Neural cell (in vitro differentiated cells): ENCODE data around the gene ITPRIP. TPM values are rescaled to one million over a fixed set of nuclear protein-coding genes. Genes with fewer than 3 reads are reported as not detected.

Experiments used
- H2AFZ ChIP-seq: fragments of 200-600, 300-800 bp; sonication (generic), shearing (Covaris generic); 2 replicates; pipeline ENCODE4 v1.6.0; 2014; ENCODE audit warnings: low read depth, mild to moderate bottlenecking, antibody characterized with exemption, low read length, moderate library complexity
- H3F3A ChIP-seq: fragments of 200-600 bp; shearing (Covaris generic); 2 replicates; pipeline ENCODE4 v1.6.1; 2016; ENCODE audit warnings: mild to moderate bottlenecking, moderate library complexity, mixed read lengths, antibody characterized with exemption, low read length; ENCODE audit not compliant: insufficient read depth, poor library complexity, severe bottlenecking
- H3K27ac ChIP-seq: fragments of 200-600, 300-800 bp; sonication (generic), shearing (Covaris generic); 2 replicates; pipeline ENCODE4 v1.5.1; 2014; ENCODE audit warnings: mild to moderate bottlenecking, low read length, moderate library complexity
- H3K27me3 ChIP-seq: fragments of 300-800, 200-600 bp; sonication (generic), shearing (Covaris generic); 2 replicates; pipeline ENCODE4 v1.6.0; 2014; ENCODE audit warnings: mild to moderate bottlenecking, low read depth, low read length, moderate library complexity; ENCODE audit not compliant: insufficient read depth
- H3K36me3 ChIP-seq: fragments of 300-800, 200-600 bp; sonication (generic), shearing (Covaris generic); 2 replicates; pipeline ENCODE4 v1.5.1; 2014; ENCODE audit warnings: mild to moderate bottlenecking, antibody characterized with exemption, low read length, moderate library complexity; ENCODE audit not compliant: insufficient read depth
- H3K4me2 ChIP-seq: fragments of 300-800, 200-600 bp; sonication (generic), shearing (Covaris generic); 2 replicates; pipeline ENCODE4 v1.6.0; 2014; ENCODE audit warnings: mild to moderate bottlenecking, low read length
- H3K4me3 ChIP-seq: fragments of 300-800, 200-600 bp; sonication (generic), shearing (Covaris generic); 2 replicates; pipeline ENCODE4 v1.5.1; 2014; ENCODE audit warnings: mild to moderate bottlenecking, low read length, moderate library complexity
- H3K79me2 ChIP-seq: fragments of 200-600 bp; shearing (Covaris generic); replicated peaks from 2 replicates; pipeline ENCODE4 v1.6.0; 2014; ENCODE audit warnings: mild to moderate bottlenecking, low read length, moderate library complexity; ENCODE audit not compliant: insufficient read depth
- H3K9ac ChIP-seq: fragments of 300-800, 200-600 bp; sonication (generic), shearing (Covaris generic); 2 replicates; pipeline ENCODE4 v1.6.1; 2016; ENCODE audit warnings: mild to moderate bottlenecking, low read length, mixed read lengths
- H3K9me2 ChIP-seq: fragments of 200-600 bp; shearing (Covaris generic); 2 replicates; pipeline ENCODE4 v1.6.1; 2016; ENCODE audit warnings: mild to moderate bottlenecking, low read length, mixed read lengths; ENCODE audit not compliant: insufficient read depth
- H3K9me3 ChIP-seq: fragments of 200-600, 300-800 bp; sonication (generic), shearing (Covaris generic); 2 replicates; pipeline ENCODE4 v1.6.1; 2016; ENCODE audit warnings: mild to moderate bottlenecking, mixed run types, low read length, moderate library complexity, mixed read lengths
- H4K20me1 ChIP-seq: fragments of 200-600 bp; shearing (Covaris generic); 2 replicates; pipeline ENCODE4 v1.6.1; 2016; ENCODE audit warnings: mild to moderate bottlenecking, mixed run types; ENCODE audit not compliant: insufficient read depth
- CTCF ChIP-seq: fragments of 450-650 bp; IDR thresholded peaks from 2 replicates; pipeline ENCODE4 v1.5.1; 2014; ENCODE audit warnings: antibody characterized with exemption, mild to moderate bottlenecking, moderate library complexity; ENCODE audit not compliant: poor library complexity, severe bottlenecking
- EP300 ChIP-seq: fragments of 450-650 bp; conservative IDR thresholded peaks from 2 replicates; pipeline ENCODE4 v1.6.1; 2014; ENCODE audit warnings: antibody characterized with exemption, mild to moderate bottlenecking, moderate library complexity; ENCODE audit not compliant: poor library complexity, severe bottlenecking
- EZH2 ChIP-seq: fragments of 200-600, 300-800 bp; shearing (Covaris generic), sonication (generic); IDR thresholded peaks from 2 replicates; pipeline ENCODE4 v1.6.1; 2014; ENCODE audit warnings: antibody characterized with exemption, low read length, borderline replicate concordance, mild to moderate bottlenecking; ENCODE audit not compliant: insufficient read depth, poor library complexity, severe bottlenecking
- MXI1 ChIP-seq: fragments of 450-650 bp; conservative IDR thresholded peaks from 2 replicates; pipeline ENCODE4 v1.6.1; 2014; ENCODE audit warnings: antibody characterized with exemption, mild to moderate bottlenecking; ENCODE audit not compliant: poor library complexity, severe bottlenecking
- POLR2AphosphoS5 ChIP-seq: IDR thresholded peaks from 2 replicates; pipeline ENCODE4 v1.6.1; 2012
- RAD21 ChIP-seq: fragments of 450-650 bp; conservative IDR thresholded peaks from 2 replicates; pipeline ENCODE4 v1.6.1; 2014; ENCODE audit warnings: antibody characterized with exemption, mild to moderate bottlenecking, moderate library complexity
- REST ChIP-seq: IDR thresholded peaks from 2 replicates; pipeline ENCODE4 v1.6.1; 2012; ENCODE audit warnings: borderline replicate concordance
- SMC3 ChIP-seq: fragments of 450-650 bp; conservative IDR thresholded peaks from 2 replicates; pipeline ENCODE4 v1.6.1; 2014; ENCODE audit warnings: antibody characterized with exemption, mild to moderate bottlenecking, moderate library complexity; ENCODE audit not compliant: poor library complexity
- TAF1 ChIP-seq: IDR thresholded peaks from 2 replicates; pipeline ENCODE4 v1.6.1; 2012; ENCODE audit warnings: low read depth
- polyA plus RNA-seq: library from polyadenylated mRNA; depleted of rRNA; stranded (reverse); fragments of >200 nt; gene quantifications from 2 replicates; pipeline ENCODE4 v1.2.3, GENCODE V29; 2014

ITPRIP gene
- polyA plus RNA-seq, 1 donor from 2014 or later, result 1.5 TPM

- Histone ChIP-seq H3F3A (no peaks in the 10 kb centered on the region), H3K79me2 (peaks cover 17% of the 10 kb centered on the region), H2AFZ (no peak overlapping the region), H4K20me1 (no peaks in the 10 kb centered on the region), H3K27me3 (peaks cover 6% of the 10 kb centered on the region), H3K27ac (no peak overlapping the region), H3K4me3 (no peak overlapping the region), H3K36me3 (no peaks in the 10 kb centered on the region), H3K9me2 (no peaks in the 10 kb centered on the region), H3K9ac (no peak overlapping the region), H3K9me3 (no peaks in the 10 kb centered on the region), H3K4me2 (no peak overlapping the region)
- TF ChIP-seq SMC3, result no peak
- TF ChIP-seq TAF1, result no peak
- TF ChIP-seq MXI1, result no peak
- no peak for TF ChIP-seq EP300
- TF ChIP-seq POLR2AphosphoS5, result no peak
- no peak for TF ChIP-seq EZH2
- no peak for TF ChIP-seq RAD21
- TF ChIP-seq CTCF, result no peak
- no peak for TF ChIP-seq REST
Measured at GRCh38 chr10:104323085-104323484, 15.2 kb downstream of the ITPRIP start.

DNA sequence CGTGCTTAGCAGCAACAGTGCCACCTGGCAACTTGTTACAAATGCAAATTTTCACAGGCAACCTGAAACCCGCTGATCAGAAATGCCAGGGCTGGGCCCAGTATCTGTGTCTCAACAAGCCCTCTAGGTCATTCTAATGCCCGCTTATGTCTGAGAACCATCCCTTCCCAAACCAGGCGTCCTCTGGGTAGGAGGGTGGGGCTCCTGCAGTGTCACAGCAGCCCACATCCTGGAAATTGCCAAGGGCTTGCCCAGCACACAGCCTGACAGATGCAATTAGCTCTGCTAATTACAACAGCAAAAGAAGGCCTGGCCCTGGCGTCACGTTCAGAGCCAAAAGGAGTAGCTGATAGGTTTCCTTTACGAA, 15.9 kb downstream of the ITPRIP start:
- Histone ChIP-seq H3K4me2 (no peak overlapping the region), H3K9me3 (no peaks in the 10 kb centered on the region), H4K20me1 (no peaks in the 10 kb centered on the region), H2AFZ (no peak overlapping the region), H3K9ac (no peak overlapping the region), H3K27me3 (peaks cover 6% of the 10 kb centered on the region), H3F3A (no peaks in the 10 kb centered on the region), H3K9me2 (no peaks in the 10 kb centered on the region), H3K79me2 (peaks cover 10% of the 10 kb centered on the region), H3K4me3 (no peak overlapping the region), H3K27ac (no peak overlapping the region), H3K36me3 (no peaks in the 10 kb centered on the region)
- TF ChIP-seq EP300, result no peak
- TF ChIP-seq RAD21, result no peak
- no peak for TF ChIP-seq MXI1
- TF ChIP-seq SMC3, result no peak
- TF ChIP-seq TAF1, result no peak
- TF ChIP-seq POLR2AphosphoS5, result no peak
- TF ChIP-seq REST, result no peak
